Uterus (tissue), 4 donors: Measurements from ENCODE around the gene VRK3. TPM values are rescaled to one million over a fixed set of nuclear protein-coding genes. Genes with fewer than 3 reads are reported as not detected.
"Not testable (repeated sequence)": the region's sequence is repeated elsewhere in the genome, so short reads cannot be mapped to it uniquely, and the experiment has no call there.

Source experiments
- DNase-seq, 2 donors: peaks; one replicate each; pipeline ENCODE4 v3.0.0-alpha.2; 2019 to 2020
- H3K27ac ChIP-seq, 2 donors: fragments of 200-600 bp; sonication (generic); 1 replicate in 1 of 2; 2 replicates in 1 of 2; pipeline ENCODE4 v1.5.1; 2016 to 2018
- H3K27me3 ChIP-seq, 2 donors: fragments of 200-600 bp; sonication (generic); one replicate each; pipeline ENCODE4 v1.5.1; 2018 to 2019; ENCODE audit warnings: control low read depth in 1 of 2
- H3K36me3 ChIP-seq, 2 donors: fragments of 200-600 bp; sonication (generic); one replicate each; pipeline ENCODE4 v1.5.1; 2019; ENCODE audit warnings: control low read depth in 1 of 2
- H3K4me1 ChIP-seq, 2 donors: fragments of 200-600 bp; sonication (generic); one replicate each; pipeline ENCODE4 v1.5.1; 2018 to 2019; ENCODE audit warnings: control low read depth in 1 of 2
- H3K4me3 ChIP-seq, 2 donors: fragments of 200-600 bp; sonication (generic); 1 replicate in 1 of 2; 2 replicates in 1 of 2; pipeline ENCODE4 v1.5.1; 2018 to 2019; ENCODE audit warnings: mild to moderate bottlenecking in 1 of 2
- H3K9me3 ChIP-seq, 2 donors: fragments of 200-600 bp; sonication (generic); one replicate each; pipeline ENCODE4 v1.5.1; 2019; ENCODE audit warnings: control low read depth in 1 of 2
- CTCF ChIP-seq, 4 experiments: fragments of 200-600 bp in 2 of 4; fragments of 450-650 bp in 2 of 4; sonication (generic) in 2 of 4; IDR thresholded peaks; one replicate each; pipeline ENCODE4 v1.5.1; 2016 to 2019; ENCODE audit warnings: antibody characterized with exemption in 4 of 4, mild to moderate bottlenecking in 2 of 4, moderate library complexity in 1 of 4
- POLR2A ChIP-seq, 2 donors: fragments of 450-650 bp; IDR thresholded peaks; one replicate each; pipeline ENCODE4 v1.6.1; 2016; ENCODE audit warnings: antibody characterized with exemption in 2 of 2, mild to moderate bottlenecking in 1 of 2, moderate library complexity in 1 of 2
- intact Hi-C: fragments of 100-400 bp; cut with DNase I; formaldehyde crosslinking; loops from one replicate; pipeline ENCODE4 v1.15.1; 2023; ENCODE audit warnings: low total_unique reads
- total RNA-seq, 4 donors: library from RNA; depleted of rRNA in 3 of 4; stranded (reverse); fragments of >200 nt in 3 of 4; gene quantifications; one replicate each; pipeline versions ENCODE4 v1.1.0 to v1.2.4, GENCODE V29; 2014 to 2023
- donor health status: DM: yes; HTN: yes; CAD: no.

VRK3 gene, protein sequence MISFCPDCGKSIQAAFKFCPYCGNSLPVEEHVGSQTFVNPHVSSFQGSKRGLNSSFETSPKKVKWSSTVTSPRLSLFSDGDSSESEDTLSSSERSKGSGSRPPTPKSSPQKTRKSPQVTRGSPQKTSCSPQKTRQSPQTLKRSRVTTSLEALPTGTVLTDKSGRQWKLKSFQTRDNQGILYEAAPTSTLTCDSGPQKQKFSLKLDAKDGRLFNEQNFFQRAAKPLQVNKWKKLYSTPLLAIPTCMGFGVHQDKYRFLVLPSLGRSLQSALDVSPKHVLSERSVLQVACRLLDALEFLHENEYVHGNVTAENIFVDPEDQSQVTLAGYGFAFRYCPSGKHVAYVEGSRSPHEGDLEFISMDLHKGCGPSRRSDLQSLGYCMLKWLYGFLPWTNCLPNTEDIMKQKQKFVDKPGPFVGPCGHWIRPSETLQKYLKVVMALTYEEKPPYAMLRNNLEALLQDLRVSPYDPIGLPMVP
- 10 to 100 TPM in 3 of 4 donors, 1 to 10 TPM in 1; 1.5 to 68.8 (median 37.1) TPM for total RNA-seq

GRCh38 chr19:50025022-50025793, at the start of gene VRK3:
Gene VRK3 (minus strand): TSS chr19:50025372. CDS start chr19:50016162, 9,210 bp downstream.
- DNase-seq, result peak; percentile 99
- peaks cover 0 to 14% of the 10 kb centered on the region in 2 donors for H3K4me1 ChIP-seq

GRCh38 chr19:50068382-50068781, 43.2 kb upstream of the VRK3 start:
- H3K36me3 ChIP-seq, DNase-seq, H3K27me3 ChIP-seq, H3K27ac ChIP-seq, intact Hi-C loops, H3K4me3 ChIP-seq, H3K4me1 ChIP-seq, H3K9me3 ChIP-seq: not testable (repeated sequence)

More at GRCh38 chr19:50025022-50025793, at the start of gene VRK3:
- Histone ChIP-seq H3K4me3 (peak within 1 kb of the TSS; percentile 84 to 97), H3K9me3 (no peaks in the 10 kb centered on the region), H3K27me3 (no peaks in the 10 kb centered on the region), H3K36me3 (no peaks in the 10 kb centered on the region), H3K27ac (peak within 1 kb of the TSS; percentile 88 to 91)
- TF ChIP-seq CTCF (IDR thresholded peaks at IDR 0.05), result peak in 1 of 4 experiments; percentile 15
- peak; percentile 72 to 75 for TF ChIP-seq POLR2A (IDR thresholded peaks at IDR 0.05)
- intact Hi-C loops, result no loop called here

DNA sequence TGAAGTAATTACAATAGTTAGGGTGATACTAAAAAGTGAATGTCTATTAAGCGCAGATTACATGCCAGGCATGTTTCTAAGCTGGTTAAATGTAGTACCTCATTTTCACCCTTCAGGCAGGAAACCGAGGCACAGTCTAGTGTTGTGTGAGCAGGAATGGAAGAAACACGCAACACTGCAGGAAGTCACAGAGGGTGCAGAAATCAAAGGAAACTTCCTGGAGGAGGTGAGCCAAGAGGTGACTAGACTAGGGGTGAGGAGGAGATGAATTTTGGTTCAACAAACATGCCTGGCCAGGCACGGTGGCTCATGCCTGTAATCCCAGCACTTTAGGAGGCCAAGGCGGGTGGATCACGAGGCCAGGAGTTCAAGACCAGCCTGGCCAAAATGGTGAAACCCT, 42.4 kb upstream of the VRK3 start:
- no peaks in the 10 kb centered on the region for H3K36me3 ChIP-seq
- no peaks in the 10 kb centered on the region for H3K9me3 ChIP-seq
- no peaks in the 10 kb centered on the region for H3K4me1 ChIP-seq
- H3K27ac ChIP-seq, result no peak overlapping the region
- DNase-seq, result no peak
- TF ChIP-seq POLR2A (IDR thresholded peaks at IDR 0.05), result no peak
- no peak for TF ChIP-seq CTCF (IDR thresholded peaks at IDR 0.05)
- intact Hi-C loops, result no loop called here
- H3K4me3 ChIP-seq, result no peak overlapping the region
- no peaks in the 10 kb centered on the region for H3K27me3 ChIP-seq

DNA sequence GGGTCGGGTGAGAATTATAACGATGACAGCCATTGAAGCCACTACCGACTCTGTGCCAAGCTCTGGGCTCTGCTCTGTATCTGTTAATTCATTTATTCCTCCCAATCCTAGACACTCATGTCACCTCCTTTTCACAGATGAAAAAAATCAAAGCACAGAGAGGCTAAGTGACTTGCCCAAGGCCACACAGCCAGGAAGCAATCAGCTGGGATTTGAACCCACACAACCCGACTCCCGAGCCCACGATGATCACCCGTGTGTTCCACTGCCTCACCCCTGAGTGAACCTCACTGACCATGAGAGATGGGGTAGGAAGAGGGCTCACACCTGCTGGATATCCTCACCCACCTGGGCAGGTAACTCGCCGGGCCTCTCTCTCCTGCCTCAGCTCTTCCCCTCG, 40.8 kb upstream of the VRK3 start:
- H3K9me3 ChIP-seq, result no peaks in the 10 kb centered on the region
- TF ChIP-seq POLR2A (IDR thresholded peaks at IDR 0.05) (no peak), CTCF (IDR thresholded peaks at IDR 0.05) (no peak)
- H3K4me1 ChIP-seq, result no peaks in the 10 kb centered on the region
- H3K36me3 ChIP-seq, result no peaks in the 10 kb centered on the region
- no peak overlapping the region for H3K27ac ChIP-seq
- no peak overlapping the region for H3K4me3 ChIP-seq
- H3K27me3 ChIP-seq, result no peaks in the 10 kb centered on the region
- DNase-seq, result no peak
- intact Hi-C loops, result no loop called here

- TF ChIP-seq CTCF (IDR thresholded peaks at IDR 0.05) (no peak), POLR2A (IDR thresholded peaks at IDR 0.05) (no peak)
- DNase-seq, result no peak
- intact Hi-C loops, result no loop called here
- Histone ChIP-seq H3K27ac (no peak overlapping the region), H3K27me3 (no peaks in the 10 kb centered on the region), H3K36me3 (no peaks in the 10 kb centered on the region), H3K4me3 (no peak overlapping the region), H3K4me1 (no peaks in the 10 kb centered on the region), H3K9me3 (peaks cover 0 to 8% of the 10 kb centered on the region in 2 donors)
These were observed 36.5 kb upstream of the VRK3 start for GRCh38 chr19:50061650-50062049.
